Stimulated activated CD8-positive, alpha-beta memory T cell treated with anti-CD3 and anti-CD28 coated beads, Interleukin-7, amount 100 ng/mL, for 24 hours (primary cell): Measurements from ENCODE around the gene AP2B1.
"Not testable (repeated sequence)": the region's sequence is repeated elsewhere in the genome, so short reads cannot be mapped to it uniquely, and the experiment has no call there.

Experiments used
- DNase-seq: peaks from one replicate; pipeline ENCODE4 v3.0.0-alpha.2; 2020; ENCODE audit warnings: low read depth

The AP2B1 gene

DNA sequence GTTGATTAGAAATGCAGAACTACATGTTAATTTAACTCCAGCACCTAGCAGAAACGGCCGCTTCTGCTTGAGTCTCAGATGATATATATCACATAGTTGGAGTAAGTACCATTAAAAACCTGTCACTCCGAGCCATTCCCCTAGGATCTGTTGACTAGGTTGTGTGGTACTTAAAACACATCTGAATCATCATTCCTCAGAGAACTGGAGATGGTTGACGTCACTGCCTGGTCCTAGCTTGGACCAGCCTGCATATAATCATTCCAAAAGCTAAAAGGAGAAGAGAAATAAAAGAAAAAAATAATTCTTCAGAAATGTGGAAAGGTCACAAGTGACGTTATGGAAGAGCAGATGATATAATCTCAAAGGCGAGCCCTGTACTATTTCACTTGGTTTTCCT lies 113.0 kb downstream of the AP2B1 start:
- DNase-seq = no peak

DNA sequence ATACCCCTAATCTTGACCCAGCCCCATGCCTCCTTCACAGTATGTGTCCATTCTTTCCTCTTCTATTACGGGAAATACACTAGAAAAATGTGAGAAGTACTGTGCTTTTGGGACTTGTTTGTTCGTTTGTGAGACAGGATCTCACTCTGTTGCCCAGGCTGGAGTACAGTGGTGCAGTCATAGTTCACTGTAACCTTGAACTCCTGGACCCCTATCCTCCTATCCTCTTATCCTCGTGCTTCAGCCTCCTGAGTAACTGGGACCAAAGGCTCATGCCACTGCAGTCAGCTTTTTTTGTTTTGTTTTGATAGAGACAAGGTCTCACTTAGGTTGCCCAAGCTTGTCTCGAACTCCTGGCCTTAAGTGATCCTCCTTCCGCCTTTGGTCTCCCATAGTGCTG lies 114.4 kb downstream of the AP2B1 start:
- DNase-seq = no peak

DNA sequence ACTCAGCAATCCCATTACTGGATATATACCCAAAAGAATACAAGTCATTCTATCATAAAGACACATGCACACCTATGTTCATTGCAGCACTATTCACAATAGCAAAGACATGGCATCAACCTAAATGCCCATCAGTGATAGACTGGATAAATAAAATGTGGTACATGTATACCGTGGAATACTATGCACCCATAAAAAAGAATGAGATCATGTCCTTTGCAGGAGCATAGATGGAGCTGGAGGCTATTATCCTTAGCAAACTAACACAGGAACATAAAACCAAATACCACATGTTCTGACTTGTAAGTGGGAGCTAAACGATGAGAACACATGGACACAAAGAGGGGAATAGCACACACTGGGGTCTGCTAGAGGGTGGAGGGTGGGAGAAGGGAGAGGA lies 116.2 kb downstream of the AP2B1 start:
- not testable (repeated sequence) for DNase-seq

DNA sequence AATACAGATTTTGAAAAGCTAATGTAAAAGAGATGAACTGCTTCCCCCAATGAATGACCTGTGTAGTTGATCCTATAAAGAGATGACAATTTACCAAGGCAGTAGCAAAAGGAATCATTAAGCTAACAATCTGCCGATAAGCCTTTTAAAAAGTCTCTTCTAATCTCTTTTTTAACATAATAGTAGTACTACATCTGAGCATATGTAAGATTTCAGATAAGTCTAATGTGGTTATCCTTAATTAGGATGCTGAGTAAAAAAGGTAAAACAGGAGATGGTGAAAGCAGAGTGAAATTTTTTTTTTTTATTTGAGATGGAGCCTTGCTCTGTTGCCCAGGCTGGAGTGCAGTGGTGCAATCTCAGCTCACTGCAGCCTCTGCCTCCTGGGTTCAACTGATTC lies 118.1 kb downstream of the AP2B1 start:
- DNase-seq = no peak

DNA sequence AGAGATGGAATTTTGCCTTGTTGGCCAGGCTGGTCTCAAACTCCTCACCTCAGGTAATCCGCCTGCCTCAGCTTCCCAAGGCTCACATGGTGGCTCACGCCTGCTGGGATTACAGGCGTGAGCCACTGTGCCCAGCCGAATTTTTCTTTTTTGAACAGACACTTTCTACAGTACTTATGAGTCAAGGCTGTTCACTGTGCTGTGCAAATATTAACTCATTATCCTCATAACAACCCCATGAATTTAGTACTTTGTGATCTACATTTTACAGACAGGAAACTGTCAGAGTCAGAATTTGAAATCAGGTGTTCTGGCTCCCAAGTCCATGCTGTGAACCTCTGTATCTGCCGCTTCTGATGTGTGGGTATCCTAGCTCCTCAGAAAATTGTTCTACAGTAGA lies 118.6 kb downstream of the AP2B1 start:
- DNase-seq = no peak

DNA sequence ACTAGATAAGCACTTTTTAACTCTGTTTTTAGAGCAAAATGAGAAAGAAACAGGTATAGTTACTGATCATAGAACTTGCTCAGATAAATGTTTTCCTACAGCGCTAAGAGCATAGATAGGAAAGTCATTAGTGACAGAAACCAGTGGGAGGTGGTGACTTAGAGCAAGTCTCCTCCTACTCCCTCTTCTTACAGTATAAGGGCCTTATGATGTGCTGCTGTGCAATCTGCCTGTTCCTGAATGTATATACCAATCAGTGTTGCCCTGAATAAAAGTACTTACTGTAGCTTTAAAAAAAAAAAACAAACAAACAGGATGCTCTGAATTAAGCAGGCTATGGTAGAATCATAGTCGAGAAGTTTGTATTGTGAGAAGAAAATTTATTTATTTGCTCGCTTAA lies 121.0 kb downstream of the AP2B1 start:
- no peak for DNase-seq

DNA sequence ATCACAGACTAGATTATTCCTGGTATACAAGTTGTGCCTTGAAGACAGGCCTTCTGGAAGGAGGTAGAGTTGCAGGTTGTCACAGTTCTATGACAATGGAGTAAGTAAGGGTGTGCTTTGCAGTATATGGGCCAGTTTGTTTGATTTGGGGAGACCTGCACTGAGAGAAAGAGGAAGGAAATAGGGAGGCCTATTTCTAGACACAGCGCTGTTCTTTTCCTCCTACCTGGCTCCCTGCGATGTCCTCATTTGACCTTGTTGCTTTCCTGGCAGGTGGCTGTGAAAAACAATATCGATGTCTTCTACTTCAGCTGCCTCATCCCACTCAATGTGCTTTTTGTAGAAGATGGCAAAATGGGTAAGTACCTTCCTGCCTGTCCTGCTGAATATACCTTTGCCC lies 121.8 kb downstream of the AP2B1 start:
- DNase-seq = no peak

DNA sequence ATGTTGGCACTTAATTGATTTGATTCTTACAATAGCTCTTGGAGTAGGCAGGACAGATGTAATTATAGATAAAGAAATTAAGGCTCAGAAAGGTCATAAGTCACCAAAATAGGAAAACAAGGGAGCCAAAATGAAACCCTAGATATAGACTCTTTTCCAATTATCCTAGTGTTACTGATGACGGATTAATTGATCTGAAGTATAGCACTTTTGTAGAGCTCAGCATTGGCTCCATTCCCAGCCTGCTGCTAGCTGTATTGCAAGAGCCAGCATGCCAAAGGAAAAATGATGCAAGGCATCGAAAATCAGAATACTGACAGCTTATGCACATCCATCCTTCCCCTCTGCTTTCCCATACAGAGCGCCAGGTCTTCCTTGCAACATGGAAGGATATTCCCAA lies 122.8 kb downstream of the AP2B1 start:
- no peak for DNase-seq

DNA sequence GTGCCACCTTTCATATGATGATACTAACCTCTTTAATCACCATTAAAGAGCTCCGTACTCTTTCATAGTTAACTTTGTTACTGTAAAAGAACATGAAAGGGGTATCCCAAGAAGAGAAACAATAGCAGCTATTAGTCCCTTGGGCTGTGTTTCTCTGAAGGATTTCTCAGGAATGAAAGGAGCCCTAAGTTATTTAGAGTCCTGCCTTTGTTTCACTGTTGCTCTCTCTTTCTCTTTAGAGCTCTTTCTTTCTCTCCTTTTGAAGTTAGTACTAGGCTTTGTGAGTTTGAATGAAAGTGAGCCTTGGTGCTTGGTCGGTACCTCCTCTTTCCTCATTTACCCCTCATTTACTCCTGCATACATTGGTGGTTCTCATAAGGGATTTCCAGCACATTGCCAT lies 123.8 kb downstream of the AP2B1 start:
- DNase-seq = no peak

DNA sequence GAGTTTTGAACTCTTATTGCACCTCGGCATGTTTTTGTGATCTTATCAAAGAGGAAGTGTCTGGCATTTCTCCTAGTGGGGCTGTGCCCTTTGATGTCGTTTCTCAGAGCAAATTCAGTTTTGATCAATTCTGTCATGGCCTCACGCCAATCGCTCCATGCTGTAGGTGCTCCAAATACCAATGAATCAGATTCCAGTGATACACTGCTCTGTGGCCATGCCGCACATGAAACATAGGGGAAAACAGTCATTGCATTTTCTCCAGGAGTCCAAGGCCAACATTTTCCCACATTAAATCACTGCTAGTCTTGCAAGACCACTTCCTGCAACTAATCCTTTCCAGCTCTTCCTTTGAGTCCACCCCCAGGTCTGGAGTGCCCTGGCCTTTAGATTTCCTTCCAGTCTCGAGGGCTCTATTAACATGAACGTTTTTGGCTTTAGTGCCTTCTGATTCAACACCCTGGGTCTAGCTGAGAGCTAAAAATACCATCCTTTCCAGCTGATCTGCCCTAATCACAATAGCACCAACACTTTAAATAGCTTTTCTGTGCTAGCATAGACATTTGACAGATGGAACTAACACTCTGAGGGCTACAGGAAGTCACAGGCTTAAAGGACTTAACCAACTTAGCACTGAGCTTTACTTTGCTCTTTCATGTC lies 126.1 kb downstream of the AP2B1 start:
- DNase-seq = no peak

DNA sequence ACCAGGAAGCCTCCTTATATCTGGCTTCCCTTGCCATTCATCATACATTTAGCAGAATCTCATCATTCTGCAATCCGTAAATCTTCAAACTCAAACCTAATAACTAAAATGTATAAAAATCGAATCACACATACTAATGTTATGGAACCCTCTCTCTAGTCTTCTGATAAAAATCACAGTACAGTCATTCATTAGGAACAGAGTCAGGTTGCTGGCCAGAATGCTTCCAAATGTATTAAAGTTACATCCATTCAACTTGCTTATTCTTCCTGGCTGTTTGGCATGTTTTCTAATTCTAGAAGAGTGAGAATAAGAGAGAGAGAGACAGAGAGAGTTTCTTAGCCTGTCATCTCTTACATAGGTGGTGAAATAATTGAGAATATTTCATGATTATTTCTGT lies 127.9 kb downstream of the AP2B1 start:
- no peak for DNase-seq

DNA sequence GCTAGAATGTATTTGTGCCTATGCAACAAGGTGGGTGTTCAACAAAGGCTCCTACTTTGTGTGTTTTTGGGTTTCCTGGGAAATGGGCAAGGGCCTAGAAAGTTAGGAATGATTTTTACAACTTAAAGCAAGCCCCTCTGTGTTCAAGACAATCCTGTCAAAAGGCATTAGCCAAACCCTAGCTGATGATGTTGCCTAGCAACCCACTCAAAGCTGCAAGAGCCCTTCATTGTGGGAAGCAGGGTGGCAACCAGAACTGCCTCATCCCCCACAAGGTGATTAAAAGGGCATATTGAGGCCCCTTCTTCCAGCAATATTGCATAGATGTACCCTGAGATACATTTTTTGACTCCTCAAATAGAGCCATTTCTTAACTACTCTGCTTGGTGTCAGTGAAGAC lies 128.3 kb downstream of the AP2B1 start:
- DNase-seq = no peak

DNA sequence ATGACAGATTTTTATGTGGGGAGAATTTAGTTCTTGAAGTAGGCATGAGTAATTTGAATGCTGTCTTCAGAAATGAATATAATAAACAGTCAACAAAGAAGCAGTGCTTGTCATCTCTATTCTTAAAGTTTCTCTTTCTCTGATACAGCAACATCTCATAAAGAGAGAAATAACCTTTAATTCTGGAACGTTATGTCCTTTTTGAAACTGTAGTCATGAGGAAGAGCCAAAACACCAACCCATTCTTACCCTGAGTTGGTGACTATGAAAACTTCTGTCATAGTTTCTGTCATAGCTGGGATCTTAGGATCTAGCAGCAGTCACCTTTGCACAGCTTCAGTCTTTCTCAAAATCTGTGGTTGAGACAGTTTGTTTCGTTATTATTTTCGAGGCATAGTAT lies 129.1 kb downstream of the AP2B1 start:
- DNase-seq = no peak

DNA sequence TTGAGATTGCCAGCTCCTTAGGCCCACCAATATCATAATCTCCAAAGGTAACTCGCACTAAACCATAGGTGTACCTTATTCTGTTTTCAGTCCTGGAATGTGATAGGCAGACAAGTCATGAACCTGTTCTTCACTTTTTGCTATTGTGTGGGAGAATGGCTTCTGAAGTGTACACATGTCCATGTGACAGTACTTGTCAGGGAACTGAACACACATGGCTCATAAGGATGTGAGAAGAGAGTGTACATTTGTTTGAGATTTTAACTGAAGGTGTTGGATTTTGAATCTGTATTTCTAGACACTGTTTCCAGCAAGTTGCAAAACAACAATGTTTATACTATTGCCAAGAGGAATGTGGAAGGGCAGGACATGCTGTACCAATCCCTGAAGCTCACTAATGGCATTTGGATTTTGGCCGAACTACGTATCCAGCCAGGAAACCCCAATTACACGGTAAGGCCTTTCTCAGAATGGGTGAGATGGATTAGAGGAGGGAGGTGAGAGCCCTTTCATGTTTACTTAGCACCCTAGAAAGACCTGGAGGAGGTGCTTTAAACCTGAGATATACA lies 129.9 kb downstream of the AP2B1 start:
- DNase-seq = no peak

DNA sequence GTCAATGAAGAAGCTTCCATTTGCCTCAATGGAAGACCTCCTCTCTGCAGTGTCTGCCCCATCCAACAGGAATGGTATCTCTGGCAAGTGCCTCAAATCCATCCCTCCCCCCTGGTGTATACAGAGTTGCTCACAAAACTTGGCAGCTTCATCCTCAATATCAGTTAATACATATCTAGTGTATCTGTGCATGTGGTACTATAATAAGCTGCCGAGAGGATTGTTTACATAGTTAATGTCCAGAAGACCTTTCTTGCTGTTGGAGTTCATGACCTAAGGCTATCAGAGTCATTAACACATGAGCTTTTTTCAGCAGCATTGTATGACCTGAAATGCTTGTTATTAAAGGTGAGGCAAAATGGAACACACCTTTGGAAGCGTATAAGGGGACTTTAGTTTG lies 130.4 kb downstream of the AP2B1 start:
- DNase-seq = no peak

DNA sequence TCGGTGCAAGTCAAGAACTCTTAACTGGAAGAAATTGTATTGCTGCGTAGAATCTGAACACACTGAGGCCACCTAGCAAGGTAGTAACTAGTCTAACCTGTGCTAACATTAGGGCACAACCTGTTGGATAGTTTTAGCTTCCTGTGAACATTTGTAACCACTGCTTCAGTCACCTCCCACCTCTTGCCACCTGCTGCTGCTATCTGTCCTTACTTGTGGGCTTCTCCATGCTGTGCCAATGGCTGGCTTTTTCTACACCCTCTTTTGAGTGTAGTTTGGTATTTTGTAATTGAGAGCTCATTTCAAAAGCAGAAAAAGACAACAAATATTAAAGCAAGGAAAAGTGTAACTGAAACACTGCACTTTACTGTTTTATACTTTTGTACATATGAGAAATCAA lies 136.6 kb downstream of the AP2B1 start:
- DNase-seq = no peak

DNA sequence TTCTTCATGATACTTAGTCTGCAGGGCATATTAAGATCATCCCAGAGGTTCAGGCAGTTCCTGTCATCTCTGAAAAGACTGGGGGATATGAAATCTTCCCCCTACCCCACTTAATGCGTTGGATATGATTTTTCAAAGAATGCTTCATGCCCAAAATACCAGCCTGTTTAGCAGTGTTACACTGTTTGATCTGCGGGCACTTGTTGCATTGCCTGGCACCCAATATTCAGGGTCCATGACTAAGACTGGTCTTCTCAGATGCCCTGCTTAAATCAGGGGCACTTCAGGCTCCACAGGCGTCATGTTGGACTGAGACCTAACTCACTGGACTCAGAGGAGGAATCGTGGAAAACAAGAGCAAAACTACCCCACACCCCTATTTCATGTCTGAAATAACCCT lies 137.9 kb downstream of the AP2B1 start:
- no peak for DNase-seq

DNA sequence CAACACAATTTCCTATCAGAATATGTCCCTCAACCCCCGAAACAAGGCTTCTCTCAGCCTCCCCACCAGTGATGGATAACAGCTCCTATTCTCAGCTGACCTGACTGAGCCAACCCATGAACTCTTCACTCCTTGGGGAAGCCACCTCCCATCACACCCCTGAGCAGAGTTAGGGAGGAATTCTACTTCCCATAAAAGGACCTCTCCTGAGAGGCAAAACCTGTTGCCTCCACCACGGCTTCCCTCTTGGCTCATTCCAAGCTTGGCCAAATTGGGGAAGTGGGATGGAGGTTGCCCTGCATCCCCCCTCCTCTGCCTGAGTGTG lies 138.6 kb downstream of the AP2B1 start:
- DNase-seq = no peak

DNA sequence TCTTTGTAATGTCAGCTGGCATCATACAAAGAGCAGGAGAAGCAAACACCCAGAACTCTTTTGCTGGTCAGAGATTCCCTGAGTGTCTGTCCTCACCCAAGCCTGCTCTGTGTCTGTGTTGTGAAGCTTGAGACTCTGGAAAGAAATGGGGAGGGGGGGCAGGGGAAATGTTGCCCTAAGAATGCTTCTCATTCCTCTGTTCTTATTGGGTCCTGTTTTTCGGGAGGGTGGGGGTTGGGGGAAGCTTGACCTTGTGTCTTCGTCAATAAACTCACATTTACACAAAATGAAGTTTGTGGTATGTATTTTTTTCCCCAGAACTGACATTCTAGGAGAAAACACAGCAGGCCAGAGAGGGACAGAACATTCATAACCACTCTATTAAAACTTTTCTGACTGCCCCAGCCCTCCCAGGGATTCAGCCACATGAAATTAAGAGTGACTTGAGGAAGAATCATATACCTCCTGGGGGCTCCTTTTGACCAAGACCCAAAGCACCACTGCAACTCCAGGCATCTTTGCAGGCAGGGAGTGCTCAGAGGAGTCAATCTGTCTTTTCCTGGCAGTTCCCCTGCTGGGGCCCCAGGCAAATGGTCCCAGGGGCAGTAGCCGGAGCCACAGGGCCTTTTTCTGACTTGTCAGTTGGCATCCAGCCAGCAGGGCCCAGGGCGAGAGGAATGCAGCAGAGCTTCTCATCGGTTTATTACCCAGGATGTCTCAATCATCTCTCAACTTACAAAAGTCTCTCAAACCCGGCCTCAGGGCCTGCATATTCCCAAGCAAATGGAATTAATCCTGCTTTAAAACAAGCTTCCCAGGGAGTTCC lies 139.2 kb downstream of the AP2B1 start:
- no peak for DNase-seq

DNA sequence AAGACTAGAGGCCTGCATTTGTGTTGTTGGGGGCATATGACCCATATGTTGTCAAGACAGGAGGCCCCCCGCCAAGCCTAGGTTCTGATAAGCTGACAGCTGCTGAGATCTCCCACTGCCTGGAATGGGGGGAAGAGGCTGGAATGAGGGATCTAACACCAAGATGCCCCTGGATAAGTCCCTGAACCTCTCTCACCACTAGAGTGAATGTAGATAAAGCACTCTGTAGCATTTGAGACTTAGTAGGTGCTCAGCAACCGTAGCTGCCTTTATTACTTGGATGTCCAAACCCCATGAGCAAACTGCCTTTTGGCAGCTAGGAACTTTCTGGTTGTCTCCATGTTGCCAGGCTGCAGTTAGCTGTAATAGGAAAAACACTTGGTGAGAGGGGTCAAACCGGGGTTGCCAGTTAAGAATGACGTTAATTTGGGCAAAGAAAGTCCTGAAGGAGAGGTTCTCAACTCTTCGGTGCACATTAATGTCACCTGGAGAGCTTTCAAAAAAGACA lies 139.9 kb downstream of the AP2B1 start:
- DNase-seq = no peak

DNA sequence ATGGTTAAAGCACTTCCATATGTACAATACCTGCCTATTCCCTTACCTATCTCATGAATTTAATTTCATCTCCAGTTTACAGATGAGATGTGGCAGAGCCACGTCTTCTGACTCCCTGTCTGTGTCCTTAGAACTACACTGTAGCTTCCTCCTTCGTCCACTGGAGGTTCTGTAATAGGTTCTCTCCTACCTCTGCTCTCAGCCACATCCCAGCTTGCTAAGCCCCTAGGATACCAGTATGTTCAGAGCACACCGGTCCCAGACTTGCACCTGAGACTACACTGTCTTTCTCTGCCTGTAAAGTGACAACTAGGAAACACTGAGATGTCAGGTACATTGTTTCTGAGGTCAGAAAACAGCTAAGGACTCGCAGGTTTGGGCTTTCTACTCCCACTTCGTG lies 140.5 kb downstream of the AP2B1 start:
- DNase-seq = no peak

DNA sequence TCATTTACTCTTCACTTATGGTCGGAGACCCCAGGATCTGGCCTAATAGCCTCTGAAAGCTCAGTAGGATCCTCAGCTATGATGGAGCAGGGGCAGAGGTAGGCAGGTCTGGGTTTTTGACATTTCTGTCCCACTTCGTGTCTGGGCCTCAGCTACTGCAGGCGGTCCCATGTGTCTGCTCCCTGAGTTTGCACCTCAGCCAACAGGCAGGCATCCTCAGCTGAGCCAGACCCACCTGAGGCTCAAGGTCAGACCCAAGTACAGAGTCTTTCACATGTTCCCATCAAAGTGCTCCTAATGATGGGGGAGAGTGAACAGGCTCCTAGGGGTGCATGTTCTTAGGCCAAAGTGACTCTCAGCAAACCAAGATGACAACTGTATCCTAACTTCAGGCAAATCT lies 141.4 kb downstream of the AP2B1 start:
- DNase-seq = no peak

DNA sequence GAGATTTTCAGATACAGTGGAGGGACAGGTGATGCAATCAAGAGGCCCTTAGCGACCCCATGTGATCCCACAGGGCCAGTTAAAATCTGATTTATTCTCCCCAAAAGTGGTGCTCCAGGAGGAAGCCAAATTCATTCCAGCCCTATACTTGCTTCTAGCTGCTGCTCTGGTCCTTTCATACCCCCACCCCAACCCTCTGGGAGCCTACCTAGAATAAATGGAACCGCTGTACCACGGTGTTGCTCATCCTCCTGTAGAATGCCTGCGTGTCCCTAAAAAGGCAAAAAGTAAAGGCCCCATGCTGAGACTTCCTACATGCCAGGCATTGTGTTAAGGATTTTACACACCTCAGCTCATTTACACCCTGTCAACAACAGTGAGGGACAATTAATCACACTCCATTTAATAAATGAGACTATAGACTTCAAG lies 142.3 kb downstream of the AP2B1 start:
- no peak for DNase-seq
